NCI-H1092 treated with DMSO at 0.1 percent for 48 hours (cell line): ENCODE results near the gene TCHH.
"Not testable (repeated sequence)": the region's sequence is repeated elsewhere in the genome, so short reads cannot be mapped to it uniquely, and the experiment has no call there.

Experiments
- DNase-seq: peaks from one replicate; lab custom pipeline; 2025; lab: John Stamatoyannopoulos, UW

TCHH gene

GRCh38 chr1:152112101-152112884 is 3.0 kb downstream of the TCHH start:
- no peak for DNase-seq

- DNase-seq: peak; percentile 5
These were observed 3.7 kb downstream of the TCHH start for GRCh38 chr1:152111515-152111968.

- DNase-seq: no peak
These were observed 4.3 kb downstream of the TCHH start for GRCh38 chr1:152110860-152111514.

- DNase-seq: no peak
These were observed 4.8 kb downstream of the TCHH start for GRCh38 chr1:152110365-152110859.

- no peak for DNase-seq
These were observed 5.3 kb downstream of the TCHH start for GRCh38 chr1:152109998-152110294.

- no peak for DNase-seq
These were observed 5.8 kb downstream of the TCHH start for GRCh38 chr1:152109231-152109997.

GRCh38 chr1:152108882-152109222 is 6.4 kb downstream of the TCHH start:
- no peak for DNase-seq

- no peak for DNase-seq
These were observed 7.0 kb downstream of the TCHH start for GRCh38 chr1:152107984-152108881.

GRCh38 chr1:152107031-152107983 is 7.9 kb downstream of the TCHH start:
- no peak for DNase-seq

- no peak for DNase-seq
These were observed 10.4 kb downstream of the TCHH start for GRCh38 chr1:152104854-152105253.

- DNase-seq: no peak
These were observed 18.3 kb downstream of the TCHH start for GRCh38 chr1:152096931-152097330.

- DNase-seq: no peak
These were observed 26.1 kb downstream of the TCHH start, which contains the start of gene TCHHL1 for GRCh38 chr1:152089014-152089674. TCHHL1 (minus strand) TSS chr1:152089064; CDS start chr1:152088143, 921 bp downstream.

- DNase-seq: no peak
These were observed 28.5 kb downstream of the TCHH start for GRCh38 chr1:152086760-152087159.

- DNase-seq: no peak
These were observed 30.4 kb downstream of the TCHH start for GRCh38 chr1:152084853-152085252.

- DNase-seq: not testable (repeated sequence)
These were observed 34.2 kb downstream of the TCHH start for GRCh38 chr1:152081026-152081425.

GRCh38 chr1:152080494-152080893 is 34.8 kb downstream of the TCHH start:
- DNase-seq: not testable (repeated sequence)

- no peak for DNase-seq
These were observed 36.3 kb downstream of the TCHH start for GRCh38 chr1:152078831-152079441.

- no peak for DNase-seq
These were observed 42.9 kb downstream of the TCHH start for GRCh38 chr1:152072311-152072710.

GRCh38 chr1:152071123-152071522 is 44.1 kb downstream of the TCHH start:
- no peak for DNase-seq
